Activated T-helper 1 cell treated with anti-CD3 and anti-CD28 coated beads, Interleukin-12 subunit alpha, Interleukin-12 subunit beta, Interleukin-2, Interleukin-4 antibody, amounts not matched to agents 30 ng/mL and 10 ng/mL and 1 ng/mL, durations not matched to agents 14 hours and 24 hours and 36 hours (primary cell): ENCODE data around the gene SUGCT. TPM values are rescaled to one million over a fixed set of nuclear protein-coding genes. Genes with fewer than 3 reads are reported as not detected.
"Not testable (repeated sequence)": the region's sequence is repeated elsewhere in the genome, so short reads cannot be mapped to it uniquely, and the experiment has no call there.

Source experiments
- DNase-seq: peaks from one replicate; pipeline ENCODE4 v3.0.0; 2021; ENCODE audit warnings: low spot score
- H3K27ac Mint-ChIP-seq: one replicate; pipeline ENCODE4 v1.8.0; 2021; ENCODE audit warnings: mild to moderate bottlenecking, mixed read lengths
- H3K27me3 Mint-ChIP-seq: one replicate; pipeline ENCODE4 v1.8.0; 2022; ENCODE audit warnings: mild to moderate bottlenecking, moderate library complexity, mixed read lengths; ENCODE audit not compliant: insufficient read depth
- H3K36me3 Mint-ChIP-seq: one replicate; pipeline ENCODE4 v1.8.0; 2021; ENCODE audit warnings: low read depth, mixed read lengths
- H3K4me1 Mint-ChIP-seq: one replicate; pipeline ENCODE4 v1.8.0; 2021; ENCODE audit warnings: low read depth, mixed read lengths
- H3K4me3 Mint-ChIP-seq: one replicate; pipeline ENCODE4 v1.8.0; 2021; ENCODE audit warnings: mild to moderate bottlenecking, moderate library complexity, mixed read lengths
- H3K9me3 Mint-ChIP-seq: one replicate; pipeline ENCODE4 v1.8.0; 2021; ENCODE audit warnings: mixed read lengths
- intact Hi-C: fragments of 100-400 bp; cut with micrococcal nuclease; formaldehyde crosslinking; loops from one replicate; pipeline ENCODE4 v1.15.1; 2024
- total RNA-seq: library from RNA; stranded (reverse); gene quantifications from 2 replicates; pipeline ENCODE4 v1.2.3, GENCODE V29; 2022

SUGCT gene
- total RNA-seq, 1 donor from 2014 or later, result not detected

- intact Hi-C loops, result no loop called here
These were observed 475.7 kb downstream of the SUGCT start for GRCh38 chr7:40610461-40610860.

GRCh38 chr7:40611095-40611871 is 476.5 kb downstream of the SUGCT start:
- Mint-ChIP-seq H3K4me3 (no peak overlapping the region), H3K27ac (no peak overlapping the region), H3K27me3 (no peaks in the 10 kb centered on the region), H3K36me3 (no peaks in the 10 kb centered on the region), H3K4me1 (no peaks in the 10 kb centered on the region), H3K9me3 (no peaks in the 10 kb centered on the region)
- no peak for DNase-seq
- intact Hi-C loops, result no loop called here

More at GRCh38 chr7:40610461-40610860, 475.7 kb downstream of the SUGCT start:
- H3K36me3 Mint-ChIP-seq, result no peaks in the 10 kb centered on the region
- H3K27ac Mint-ChIP-seq, result no peak overlapping the region
- H3K4me1 Mint-ChIP-seq, result no peaks in the 10 kb centered on the region
- peaks cover under 1% of the 10 kb centered on the region for H3K27me3 Mint-ChIP-seq
- DNase-seq, result no peak
- no peak overlapping the region for H3K4me3 Mint-ChIP-seq
- no peaks in the 10 kb centered on the region for H3K9me3 Mint-ChIP-seq

DNA sequence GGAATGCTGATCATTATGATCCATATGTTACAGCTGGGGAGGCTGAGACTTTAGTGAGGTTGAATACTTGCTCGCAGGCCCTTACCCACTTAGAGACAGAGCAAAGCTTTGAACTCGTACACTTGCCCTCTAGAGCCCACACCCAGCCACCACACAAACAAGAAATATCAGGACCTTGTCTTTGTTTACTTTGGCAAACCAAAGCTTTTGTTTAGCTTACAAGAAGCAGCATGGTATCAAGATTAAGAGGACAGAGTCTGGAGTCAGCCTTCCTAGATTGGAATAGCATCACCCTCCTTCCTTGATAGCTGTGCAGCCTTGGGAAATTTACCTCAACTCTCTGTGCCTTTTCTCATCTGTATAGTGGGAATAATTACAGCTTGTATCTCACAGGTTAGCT is 477.5 kb downstream of the SUGCT start:
- H3K9me3 Mint-ChIP-seq, result no peaks in the 10 kb centered on the region
- no peak for DNase-seq
- H3K4me3 Mint-ChIP-seq, result no peak overlapping the region
- intact Hi-C loops, result no loop called here
- no peaks in the 10 kb centered on the region for H3K4me1 Mint-ChIP-seq
- no peak overlapping the region for H3K27ac Mint-ChIP-seq
- no peaks in the 10 kb centered on the region for H3K27me3 Mint-ChIP-seq
- H3K36me3 Mint-ChIP-seq, result no peaks in the 10 kb centered on the region

- Mint-ChIP-seq H3K27me3 (no peaks in the 10 kb centered on the region), H3K9me3 (no peaks in the 10 kb centered on the region), H3K27ac (no peak overlapping the region), H3K4me3 (no peak overlapping the region), H3K36me3 (no peaks in the 10 kb centered on the region), H3K4me1 (no peaks in the 10 kb centered on the region)
- intact Hi-C loops, result no loop called here
- DNase-seq, result no peak
These were observed 484.8 kb downstream of the SUGCT start for GRCh38 chr7:40619647-40620046.

- Mint-ChIP-seq H3K36me3 (no peaks in the 10 kb centered on the region), H3K27me3 (no peaks in the 10 kb centered on the region), H3K4me1 (no peaks in the 10 kb centered on the region), H3K4me3 (no peak overlapping the region), H3K27ac (no peak overlapping the region), H3K9me3 (no peaks in the 10 kb centered on the region)
- intact Hi-C loops, result no loop called here
- no peak for DNase-seq
These were observed 486.8 kb downstream of the SUGCT start for GRCh38 chr7:40621592-40621998.

GRCh38 chr7:40622941-40623501 is 488.2 kb downstream of the SUGCT start:
- intact Hi-C loops, result no loop called here
- Mint-ChIP-seq H3K9me3 (no peaks in the 10 kb centered on the region), H3K27ac (no peak overlapping the region), H3K4me3 (no peak overlapping the region), H3K27me3 (no peaks in the 10 kb centered on the region), H3K4me1 (no peaks in the 10 kb centered on the region), H3K36me3 (no peaks in the 10 kb centered on the region)
- no peak for DNase-seq

- no peaks in the 10 kb centered on the region for H3K9me3 Mint-ChIP-seq
- intact Hi-C loops, result no loop called here
- no peaks in the 10 kb centered on the region for H3K27me3 Mint-ChIP-seq
- no peak for DNase-seq
- no peaks in the 10 kb centered on the region for H3K36me3 Mint-ChIP-seq
- H3K4me3 Mint-ChIP-seq, result no peak overlapping the region
- no peak overlapping the region for H3K27ac Mint-ChIP-seq
- no peaks in the 10 kb centered on the region for H3K4me1 Mint-ChIP-seq
These were observed 489.1 kb downstream of the SUGCT start for GRCh38 chr7:40623863-40624262.

DNA sequence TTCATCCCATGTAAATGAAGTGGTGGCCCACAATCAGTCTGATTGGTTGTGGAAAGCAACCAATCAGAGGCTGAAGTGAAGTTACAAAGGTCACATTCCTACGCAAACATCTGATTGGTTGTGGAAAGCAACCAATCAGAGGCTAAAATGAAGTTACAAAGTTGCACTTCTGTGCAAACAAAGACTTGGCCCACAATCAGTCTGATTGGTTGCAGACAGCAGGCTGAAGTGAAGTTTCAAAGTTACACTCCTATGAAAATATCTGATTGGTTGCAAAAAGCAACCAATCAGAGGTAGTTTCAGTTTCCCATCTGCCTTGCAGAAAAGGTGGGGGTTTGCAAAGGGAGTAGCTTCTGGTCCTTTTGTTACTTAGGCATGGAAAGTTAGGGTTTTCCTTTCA is 492.6 kb downstream of the SUGCT start:
- intact Hi-C loops, H3K4me3 Mint-ChIP-seq, DNase-seq, H3K4me1 Mint-ChIP-seq, H3K27me3 Mint-ChIP-seq, H3K36me3 Mint-ChIP-seq, H3K9me3 Mint-ChIP-seq, H3K27ac Mint-ChIP-seq: not testable (repeated sequence)

DNA sequence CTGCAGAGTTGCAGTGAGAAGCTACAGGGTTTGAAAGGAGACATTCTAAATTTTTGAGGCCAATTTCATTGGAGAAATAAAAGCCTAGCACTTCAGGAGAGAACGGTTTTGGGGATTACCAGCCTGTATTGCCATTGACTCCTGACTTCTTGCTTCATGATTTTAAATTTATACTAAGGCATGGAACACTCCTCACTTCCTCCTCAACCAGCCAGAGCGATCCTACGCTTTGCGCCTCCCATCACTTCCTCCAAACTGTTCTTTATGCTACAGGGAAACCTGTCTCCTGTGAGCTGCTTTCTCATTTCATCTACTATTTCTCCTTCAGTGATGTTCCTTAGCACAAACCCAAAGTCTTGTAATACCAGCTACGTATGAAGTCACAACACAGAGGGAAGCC is 495.1 kb downstream of the SUGCT start:
- H3K27ac Mint-ChIP-seq, result no peak overlapping the region

DNA sequence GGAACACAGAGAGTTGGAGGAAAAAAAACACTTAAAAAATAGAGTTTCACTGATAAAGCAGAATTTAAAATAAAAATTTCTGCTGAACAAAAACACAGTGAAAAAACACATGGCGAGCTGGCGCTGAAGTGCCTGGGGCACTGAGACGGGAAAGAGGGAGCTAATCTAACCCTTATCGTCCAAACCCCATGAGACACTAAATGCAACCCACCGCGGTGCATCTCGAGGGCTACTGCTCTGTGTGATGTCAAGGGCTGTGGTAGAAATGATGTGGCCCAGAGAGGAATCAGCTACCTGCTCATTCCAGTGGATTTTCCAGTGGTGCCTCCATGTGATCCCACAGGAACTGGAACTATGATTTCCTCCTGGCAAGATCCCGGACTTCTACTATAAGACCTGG is 499.3 kb downstream of the SUGCT start:
- peaks cover 11% of the 10 kb centered on the region for H3K27me3 Mint-ChIP-seq
- no peaks in the 10 kb centered on the region for H3K9me3 Mint-ChIP-seq

More for the DNA sequence above, 495.1 kb downstream of the SUGCT start:
- Mint-ChIP-seq H3K4me3 (no peak overlapping the region), H3K27me3 (peaks cover 3% of the 10 kb centered on the region), H3K4me1 (no peaks in the 10 kb centered on the region), H3K9me3 (no peaks in the 10 kb centered on the region), H3K36me3 (no peaks in the 10 kb centered on the region)
- intact Hi-C loops, result no loop called here
- DNase-seq, result no peak

DNA sequence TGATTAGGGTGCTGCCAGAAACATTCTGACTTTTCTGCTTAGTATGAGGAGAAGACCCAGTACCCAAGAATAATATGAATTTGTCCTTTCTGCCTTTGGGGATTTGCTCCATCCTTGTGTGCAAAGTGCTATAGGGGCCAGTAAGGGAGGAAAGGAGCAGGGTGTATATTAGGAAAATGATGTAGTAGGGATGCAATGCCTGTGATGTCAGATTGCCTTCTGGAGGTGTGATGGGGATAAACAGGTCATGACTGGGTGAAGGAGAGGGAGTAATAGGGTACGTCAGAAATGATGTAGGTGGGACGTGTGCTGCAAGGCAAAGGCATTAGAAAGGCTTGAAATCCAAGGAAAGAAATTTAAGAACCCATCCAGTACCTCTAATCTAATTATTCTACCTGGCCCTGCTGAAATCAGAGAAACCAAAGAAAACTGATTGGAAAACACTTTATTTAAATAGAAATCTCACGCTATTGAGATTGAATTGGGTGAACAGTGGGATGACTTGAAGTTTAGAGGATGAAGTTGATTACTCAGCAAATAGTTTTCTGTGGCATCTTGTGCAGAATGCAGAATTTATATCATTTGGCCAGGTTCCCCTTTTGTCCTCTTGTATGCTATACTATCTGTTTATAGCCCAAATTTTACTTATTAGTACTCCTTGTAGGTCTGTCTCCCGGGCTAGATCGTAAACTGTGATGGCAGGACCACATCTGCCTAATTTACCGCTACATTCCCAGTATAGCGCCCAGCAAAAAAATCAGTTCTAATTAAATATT is 503.9 kb downstream of the SUGCT start:
- Mint-ChIP-seq H3K4me3 (no peak overlapping the region), H3K9me3 (no peaks in the 10 kb centered on the region), H3K27me3 (peaks cover 9% of the 10 kb centered on the region), H3K27ac (no peak overlapping the region), H3K36me3 (no peaks in the 10 kb centered on the region), H3K4me1 (no peaks in the 10 kb centered on the region)
- no peak for DNase-seq
- intact Hi-C loops, result no loop called here

More for the DNA sequence above, 499.3 kb downstream of the SUGCT start:
- Mint-ChIP-seq H3K4me1 (no peaks in the 10 kb centered on the region), H3K4me3 (no peak overlapping the region), H3K27ac (no peak overlapping the region), H3K36me3 (no peaks in the 10 kb centered on the region)
- intact Hi-C loops, result no loop called here
- DNase-seq, result no peak

- Mint-ChIP-seq H3K4me3 (no peak overlapping the region), H3K36me3 (no peaks in the 10 kb centered on the region), H3K27me3 (peaks cover 9% of the 10 kb centered on the region), H3K4me1 (peaks cover 6% of the 10 kb centered on the region), H3K9me3 (no peaks in the 10 kb centered on the region), H3K27ac (no peak overlapping the region)
- no peak for DNase-seq
- intact Hi-C loops, result no loop called here
These were observed 505.8 kb downstream of the SUGCT start for GRCh38 chr7:40640566-40640965.

DNA sequence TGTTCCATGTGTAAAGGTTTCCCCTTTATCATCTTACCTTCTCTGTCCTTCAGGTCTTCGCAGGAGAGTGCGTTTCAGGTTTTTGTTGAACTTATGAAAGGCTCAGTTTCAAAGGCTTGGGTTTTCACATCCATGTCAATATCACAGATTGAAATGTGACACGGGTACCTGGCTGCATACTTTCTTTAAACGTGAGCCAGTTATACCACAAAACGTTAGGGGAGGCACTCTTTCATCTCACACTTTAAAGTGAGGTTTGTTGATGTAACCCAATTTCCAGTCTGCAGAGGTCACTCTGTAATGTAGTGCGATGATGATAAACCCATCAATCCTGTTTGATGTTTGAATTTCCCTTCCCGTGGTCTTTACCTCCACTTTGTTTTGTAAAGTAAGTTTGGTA is 506.9 kb downstream of the SUGCT start:
- H3K4me3 Mint-ChIP-seq, result no peak overlapping the region
- no peak overlapping the region for H3K27ac Mint-ChIP-seq
- intact Hi-C loops, result no loop called here
- no peaks in the 10 kb centered on the region for H3K9me3 Mint-ChIP-seq
- H3K27me3 Mint-ChIP-seq, result peaks cover 7% of the 10 kb centered on the region
- H3K4me1 Mint-ChIP-seq, result peaks cover 6% of the 10 kb centered on the region
- H3K36me3 Mint-ChIP-seq, result no peaks in the 10 kb centered on the region
- DNase-seq, result no peak
